Cardiac ventricle fibroblast (primary cell): Measurements from ENCODE around the gene ATG4B. TPM values are rescaled to one million over a fixed set of nuclear protein-coding genes. Genes with fewer than 3 reads are reported as not detected.

Experiments used
- total RNA-seq: library from RNA; depleted of rRNA; stranded (reverse); fragments of >200 nt; gene quantifications from 2 replicates; pipeline ENCODE4 v1.2.3, GENCODE V29; 2015

Gene ATG4B
- total RNA-seq: 33.0 and 34.0 TPM in 2 replicates

GRCh38 chr2:241637018-241637794 is at the start of gene ATG4B, which contains the start of gene THAP4:
Gene ATG4B (plus strand): TSS chr2:241637693. CDS start chr2:241637715, 22 bp downstream.
Gene THAP4 (minus strand): TSS chr2:241637158. CDS start chr2:241637017, 141 bp downstream.

GRCh38 chr2:241686650-241687425 is 49.3 kb downstream of the ATG4B start, which contains the start of gene DTYMK:
Gene DTYMK (minus strand): TSS chr2:241686815. CDS start chr2:241686783, 32 bp downstream.

GRCh38 chr2:241701399-241702154 is 64.1 kb downstream of the ATG4B start, which contains the start of gene ING5:
Gene ING5 (plus strand): TSS chr2:241702039. CDS start chr2:241702066, 27 bp downstream.

Other genes starting within 250 kb of the ATG4B start
- gene STK25, start 129.1 kb upstream of the ATG4B start, total RNA-seq: 77.5 and 146 TPM in 2 replicates
- gene BOK, start 78.9 kb upstream of the ATG4B start, total RNA-seq: 56.0 and 61.0 TPM in 2 replicates
- gene THAP4, start 535 bp upstream of the ATG4B start, total RNA-seq: 37.2 and 42.9 TPM in 2 replicates
- gene DTYMK, start 49.1 kb downstream of the ATG4B start, total RNA-seq: 14.0 and 19.3 TPM in 2 replicates
- gene ING5, start 64.3 kb downstream of the ATG4B start, total RNA-seq: 14.1 and 32.9 TPM in 2 replicates
- 9.0 and 12.7 TPM in 2 replicates for gene D2HGDH, start 96.9 kb downstream of the ATG4B start, total RNA-seq
- not detected in 2 replicates for gene GAL3ST2, start 139.1 kb downstream of the ATG4B start, total RNA-seq
- gene NEU4, start 171.5 kb downstream of the ATG4B start, total RNA-seq: not detected in 2 replicates
- gene PDCD1, start 221.2 kb downstream of the ATG4B start, total RNA-seq: not detected in 2 replicates
- gene RTP5, start 232.0 kb downstream of the ATG4B start, total RNA-seq: not detected in 2 replicates